HG02678 (cell line): ENCODE data around the gene INO80.
"Not testable (repeated sequence)": the region's sequence is repeated elsewhere in the genome, so short reads cannot be mapped to it uniquely, and the experiment has no call there.

ENCODE experiments used
- ATAC-seq: cut with Tn5 transposase; IDR thresholded peaks from one replicate; pipeline ENCODE4 v1.9.1; 2021; ENCODE audit warnings: mild to moderate bottlenecking, moderate library complexity; ENCODE audit not compliant: unreplicated experiment

INO80 gene

GRCh38 chr15:40968290-40969085 lies 147.6 kb downstream of the INO80 start:
- no peak for ATAC-seq

- ATAC-seq, result no peak
Observed at GRCh38 chr15:40964634-40965033, 151.4 kb downstream of the INO80 start.

- ATAC-seq, result no peak
Observed at GRCh38 chr15:40964006-40964405, 152.1 kb downstream of the INO80 start.

- no peak for ATAC-seq
Observed at GRCh38 chr15:40963201-40963600, 152.9 kb downstream of the INO80 start.

- not testable (repeated sequence) for ATAC-seq
Observed at GRCh38 chr15:40962317-40962716, 153.8 kb downstream of the INO80 start.

- ATAC-seq, result not testable (repeated sequence)
Observed at GRCh38 chr15:40961740-40962139, 154.3 kb downstream of the INO80 start.

- ATAC-seq, result no peak
Observed at GRCh38 chr15:40960925-40961324, 155.2 kb downstream of the INO80 start.

GRCh38 chr15:40960151-40960885 lies 155.8 kb downstream of the INO80 start:
- ATAC-seq, result no peak

DNA sequence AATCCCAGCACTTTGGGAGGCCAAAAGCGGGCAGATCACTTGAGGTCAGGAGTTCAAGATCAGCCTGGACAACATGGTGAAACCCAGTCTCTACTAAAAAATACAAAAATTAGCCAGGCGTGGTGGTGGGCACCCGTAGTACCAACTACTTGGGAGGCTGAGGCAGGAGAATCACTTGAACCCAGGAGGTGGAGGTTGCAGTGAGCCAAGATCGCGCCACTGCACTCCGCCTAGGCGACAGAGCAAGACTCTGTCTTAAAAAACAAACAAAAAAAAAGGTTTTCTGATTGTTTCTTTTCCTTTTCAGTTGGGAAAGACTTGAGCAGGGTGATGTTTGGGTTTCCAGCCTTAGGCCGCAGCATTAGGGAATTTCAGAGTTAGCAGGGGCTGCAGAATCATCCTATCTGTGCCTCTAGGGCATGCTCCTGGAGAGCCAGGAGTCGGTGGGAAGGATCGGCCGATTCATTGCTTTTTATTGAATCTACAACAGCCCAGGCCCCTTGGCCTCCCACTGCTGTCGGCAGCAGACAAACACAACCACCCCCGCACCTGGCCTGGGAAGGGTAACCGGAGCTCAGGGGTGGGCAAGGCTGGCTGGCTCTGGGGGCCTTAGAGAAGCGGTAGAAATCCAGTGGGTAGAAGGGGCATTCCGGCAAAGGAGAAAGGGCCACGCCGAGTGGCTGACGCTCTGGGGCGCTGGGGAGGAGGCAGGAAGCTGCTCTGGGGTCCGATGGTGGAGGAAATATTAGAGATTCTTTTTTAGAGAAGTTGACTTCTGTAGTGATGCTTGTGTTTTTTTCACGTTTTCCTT lies 156.5 kb downstream of the INO80 start:
- no peak for ATAC-seq

DNA sequence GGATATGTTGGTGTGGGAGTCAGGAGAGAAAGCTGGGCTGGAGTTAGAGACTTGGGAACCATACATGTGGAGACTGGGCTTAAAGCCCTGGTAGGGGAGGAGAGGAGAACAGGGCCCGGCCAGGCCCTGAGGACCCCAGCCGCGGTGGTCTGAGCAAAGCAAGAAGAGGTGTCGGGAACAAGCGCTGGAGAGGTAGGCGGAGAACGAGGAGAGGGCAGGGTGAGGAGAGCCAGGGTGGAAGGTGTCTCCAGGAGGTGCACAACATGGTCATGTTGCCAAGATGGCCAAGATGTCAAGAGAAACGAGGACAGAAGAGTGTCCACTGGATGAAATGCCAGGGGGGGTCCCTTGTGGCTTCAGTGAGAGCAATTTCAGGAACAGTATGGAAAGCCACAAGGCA lies 157.4 kb downstream of the INO80 start:
- ATAC-seq, result no peak

- no peak for ATAC-seq
Observed at GRCh38 chr15:40958146-40958545, 157.9 kb downstream of the INO80 start.

DNA sequence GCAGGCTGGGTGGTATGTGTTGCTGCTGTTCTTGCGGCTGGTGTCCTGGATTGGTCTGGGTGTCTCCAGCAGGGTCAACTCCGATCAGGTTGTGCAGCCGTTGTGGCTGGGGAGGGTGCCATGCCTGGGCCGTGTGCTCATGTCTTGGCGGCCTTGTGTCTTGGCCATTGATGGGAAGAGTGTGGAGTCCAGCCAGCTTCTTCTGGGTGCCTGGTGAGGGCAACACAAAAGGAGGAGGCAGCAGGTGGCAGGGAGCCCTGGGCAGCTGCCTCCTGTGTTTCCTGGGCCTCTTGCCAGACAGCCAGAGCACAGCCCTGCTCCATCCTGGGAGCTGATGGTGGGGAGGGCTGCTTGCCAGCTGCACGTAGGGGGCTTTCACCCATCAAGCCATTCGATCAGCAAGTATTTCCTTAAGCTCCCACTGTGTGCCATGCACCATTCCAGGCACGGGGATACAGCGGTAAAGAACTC lies 158.5 kb downstream of the INO80 start:
- no peak for ATAC-seq

DNA sequence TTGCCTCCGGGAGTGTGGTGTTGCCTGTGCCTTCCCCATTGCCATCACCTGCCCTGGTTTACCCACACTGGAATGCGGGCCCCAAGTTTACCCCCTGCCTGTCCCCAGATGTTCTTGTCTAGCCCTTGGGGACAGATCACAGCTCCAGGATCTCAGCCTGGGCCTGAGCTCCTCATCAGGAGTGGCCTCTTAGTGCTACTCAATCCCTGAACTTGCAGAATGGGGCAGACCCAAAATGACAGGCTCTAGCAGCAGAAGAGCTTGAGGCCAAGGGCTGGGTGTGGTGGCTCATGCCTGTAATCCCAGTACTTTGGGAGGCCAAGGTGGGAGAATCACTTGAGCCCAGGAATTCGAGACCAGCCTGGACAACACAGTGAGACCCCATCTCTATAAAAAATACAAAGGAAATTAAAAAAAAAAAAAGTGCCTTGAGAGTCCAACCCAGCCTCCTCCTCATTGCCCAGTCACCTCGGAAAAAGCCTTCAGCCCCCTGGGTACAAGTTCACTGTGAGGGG lies 159.0 kb downstream of the INO80 start:
- ATAC-seq, result no peak

- no peak for ATAC-seq
Observed at GRCh38 chr15:40956541-40956982, 159.5 kb downstream of the INO80 start.

GRCh38 chr15:40955930-40956540 lies 160.0 kb downstream of the INO80 start:
- no peak for ATAC-seq

GRCh38 chr15:40955141-40955903 lies 160.8 kb downstream of the INO80 start:
- no peak for ATAC-seq

DNA sequence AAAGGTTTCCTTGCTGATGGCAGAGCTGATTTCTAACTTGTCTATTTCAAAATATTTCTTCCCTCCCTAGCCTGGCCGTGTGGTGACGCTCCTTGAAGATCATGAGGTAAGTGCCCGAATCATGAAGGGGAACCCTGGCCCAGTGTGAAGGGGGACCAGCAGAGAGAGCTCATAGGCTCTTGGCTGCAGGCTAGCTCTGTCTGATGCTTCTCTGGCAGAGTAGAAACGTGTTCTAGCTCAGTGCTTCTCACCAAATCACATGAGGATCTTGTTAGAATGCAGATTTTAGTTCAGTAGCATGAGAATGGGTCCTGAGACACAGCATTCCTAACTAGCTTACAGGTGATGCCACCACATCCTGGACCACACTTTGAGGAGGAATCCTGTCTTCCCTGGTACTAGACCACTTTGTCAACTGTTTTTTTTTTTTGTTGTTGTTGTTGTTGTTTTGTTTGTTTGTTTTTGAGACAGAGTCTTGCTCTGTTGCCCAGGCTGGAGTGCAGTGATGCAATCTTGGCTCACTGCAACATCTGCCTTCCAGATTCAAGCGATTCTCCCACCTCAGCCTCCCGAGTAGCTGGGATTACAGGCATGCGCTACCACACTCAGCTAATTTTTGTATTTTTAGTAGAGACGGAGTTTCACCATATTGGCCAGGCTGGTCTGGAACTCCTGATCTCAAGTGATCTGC lies 161.8 kb downstream of the INO80 start:
- not testable (repeated sequence) for ATAC-seq

DNA sequence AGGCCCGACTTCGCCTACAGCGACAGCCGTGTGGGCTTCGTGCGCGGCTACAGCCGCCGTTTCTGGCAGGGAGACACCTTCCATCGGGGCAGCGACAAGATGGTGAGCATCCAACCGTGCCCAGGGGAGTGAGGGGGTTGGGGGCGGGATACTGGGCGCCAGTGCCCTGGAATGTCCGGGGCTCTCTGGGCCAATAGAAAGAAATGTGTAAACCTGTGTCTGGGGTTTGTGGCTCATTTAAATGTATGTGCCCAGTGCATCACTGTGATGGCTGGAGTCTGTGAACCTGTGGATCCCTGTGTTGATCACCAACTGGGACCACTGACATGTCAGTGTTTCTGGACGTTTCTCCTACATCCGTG lies 162.4 kb downstream of the INO80 start:
- ATAC-seq, result no peak
